PC-9 (cell line): Measurements from ENCODE around the gene PDHX. TPM values are rescaled to one million over a fixed set of nuclear protein-coding genes. Genes with fewer than 3 reads are reported as not detected.

Experiments used
- BruUV-seq: library from RNA; stranded (reverse); fragments of 400-500 nt; replicated peaks from 2 replicates; lab custom pipeline; 2021; lab: Mats Ljungman, UMichigan
- CTCF ChIA-PET: fragments of 300-600 bp; sonication (Branson Sonifier 250); formaldehyde crosslinking; loops from one replicate; lab custom pipeline; 2022; ENCODE audit warnings: antibody characterized with exemption; lab: Charles Lee
- POLR2A ChIA-PET: fragments of 300-600 bp; sonication (Branson Sonifier 250); formaldehyde crosslinking; loops from one replicate; lab custom pipeline; 2022; ENCODE audit warnings: antibody characterized with exemption; ENCODE audit not compliant: unreplicated experiment; lab: Charles Lee
- DNase-seq, 2 experiments: peaks; one replicate each; pipeline versions ENCODE4 v3.0.0 to v3.0.0-alpha.2; 2015 to 2022; ENCODE audit warnings: mixed read lengths in 1 of 2
- H2AFZ ChIP-seq: fragments of 200-600 bp; sonication (generic); 2 replicates; pipeline ENCODE4 v1.8.1; 2017; ENCODE audit warnings: antibody characterized with exemption
- H3F3A ChIP-seq: fragments of 200-600 bp; sonication (generic); 2 replicates; pipeline ENCODE4 v1.8.1; 2017; ENCODE audit warnings: antibody characterized with exemption, mild to moderate bottlenecking, low read depth; ENCODE audit not compliant: insufficient read depth
- H3K27ac ChIP-seq: fragments of 200-600 bp; sonication (generic); 2 replicates; pipeline ENCODE4 v1.6.1; 2016; ENCODE audit warnings: mixed run types
- H3K27me3 ChIP-seq: fragments of 200-600 bp; sonication (generic); 2 replicates; pipeline ENCODE4 v1.6.1; 2016; ENCODE audit warnings: low read depth, mixed run types; ENCODE audit not compliant: insufficient read depth
- H3K36me3 ChIP-seq: fragments of 200-600 bp; sonication (generic); 2 replicates; pipeline ENCODE4 v1.6.1; 2016; ENCODE audit warnings: low read depth, mixed run types
- H3K4me1 ChIP-seq: fragments of 200-600 bp; sonication (generic); replicated peaks from 2 replicates; pipeline ENCODE4 v1.6.1; 2016; ENCODE audit warnings: mixed run types; ENCODE audit not compliant: insufficient read depth
- H3K4me2 ChIP-seq: fragments of 200-600 bp; sonication (generic); 2 replicates; pipeline ENCODE4 v1.6.1; 2017; ENCODE audit warnings: mixed run types
- H3K4me3 ChIP-seq: fragments of 200-600 bp; sonication (generic); 2 replicates; pipeline ENCODE4 v1.6.1; 2016; ENCODE audit warnings: mixed run types
- H3K79me2 ChIP-seq: fragments of 200-600 bp; sonication (generic); 2 replicates; pipeline ENCODE4 v1.6.1; 2017; ENCODE audit warnings: low read depth, mixed run types
- H3K9me2 ChIP-seq: fragments of 200-600 bp; sonication (generic); 2 replicates; pipeline ENCODE4 v1.8.1; 2017; ENCODE audit warnings: mild to moderate bottlenecking; ENCODE audit not compliant: insufficient read depth
- H3K9me3 ChIP-seq: fragments of 200-600 bp; sonication (generic); 2 replicates; pipeline ENCODE4 v1.8.1; 2016; ENCODE audit warnings: low read depth; ENCODE audit not compliant: insufficient read depth
- H4K20me1 ChIP-seq: fragments of 200-600 bp; sonication (generic); 2 replicates; pipeline ENCODE4 v1.8.1; 2017; ENCODE audit not compliant: insufficient read depth
- EZH2 ChIP-seq: fragments of 200-600 bp; sonication (generic); IDR thresholded peaks from 2 replicates; pipeline ENCODE4 v1.8.0; 2017; ENCODE audit warnings: antibody characterized with exemption, low read depth
- intact Hi-C: fragments of 100-400 bp; cut with micrococcal nuclease; formaldehyde crosslinking; loops from one replicate; pipeline ENCODE4 v1.10.0; 2022; ENCODE audit not compliant: unreplicated experiment
- total RNA-seq: library from RNA; stranded (reverse); gene quantifications from 2 replicates; pipeline ENCODE4 v1.2.3, GENCODE V29; 2021
- TF ChIP-seq, protein P1 (sequence below): fragments of 200-600 bp; sonication (generic); conservative IDR thresholded peaks from 2 replicates; pipeline ENCODE4 v1.6.1; 2017; ENCODE audit warnings: mixed run types, antibody characterized with exemption, mild to moderate bottlenecking, moderate library complexity

Gene PDHX
- total RNA-seq, 1 experiment from 2014 or later = 47.0 TPM

DNA sequence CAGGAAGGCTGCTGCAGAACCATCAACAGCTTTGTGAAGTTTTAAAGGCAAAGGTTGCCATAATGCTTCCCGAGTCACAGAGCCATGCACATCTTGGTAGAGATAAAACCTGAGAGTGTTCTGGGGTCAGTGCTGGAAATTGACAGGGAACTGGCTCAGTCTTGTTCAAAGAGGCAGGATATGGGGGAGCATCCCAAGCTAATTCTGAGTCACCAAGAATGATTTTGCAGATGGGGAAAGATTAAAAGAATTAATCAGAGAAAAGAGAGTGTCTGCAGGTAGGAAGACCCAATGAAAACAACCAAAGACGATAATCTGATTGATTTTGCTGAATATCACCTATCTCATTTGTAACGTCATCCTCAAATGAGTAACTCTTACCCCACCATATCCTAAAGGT, 122.7 kb downstream of the PDHX start:
- H3K79me2 ChIP-seq = no peaks in the 10 kb centered on the region
- CTCF ChIA-PET = interaction anchor here (0.7 kb wide), 1 partner anchor 28 kb away, joined by 3 read pairs; no protein-coding TSS in a partner anchor

DNA sequence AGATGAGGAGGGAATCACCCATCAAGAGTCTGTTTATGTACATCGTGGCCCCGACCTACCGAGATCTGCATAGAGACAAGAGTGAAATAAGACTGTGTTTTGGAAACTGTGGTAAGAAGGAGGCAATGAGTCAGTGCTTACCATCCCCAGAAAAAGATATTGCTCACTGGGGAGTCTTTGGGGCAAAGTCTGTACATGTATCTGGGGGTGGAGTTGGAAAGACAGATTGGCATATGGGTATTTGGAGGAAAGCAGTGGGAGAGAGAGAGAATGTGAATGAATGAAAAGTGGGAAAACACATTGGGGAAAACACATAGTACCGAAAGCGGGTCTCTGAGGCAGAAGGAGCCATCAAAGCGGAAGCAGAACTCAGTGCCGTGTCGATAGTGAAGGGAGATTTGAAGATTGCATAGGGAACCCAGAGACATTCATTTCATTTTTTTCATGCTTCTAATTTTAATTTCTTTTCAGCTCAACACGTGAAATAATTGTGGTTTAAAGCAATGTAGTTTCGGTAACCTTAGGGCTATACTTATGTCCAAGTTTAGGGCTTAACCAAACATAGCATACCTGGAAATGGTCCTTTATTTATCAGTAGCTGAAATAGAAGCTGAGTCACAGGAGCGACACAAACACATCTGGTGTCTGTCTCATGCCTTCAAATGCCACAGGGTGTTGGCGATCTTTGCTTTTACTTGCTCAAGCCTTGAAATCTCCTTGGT, 124.0 kb downstream of the PDHX start:
- CTCF ChIA-PET = interaction anchor here (1.1 kb wide), 1 partner anchor 31 kb away, joined by 6 read pairs; no protein-coding TSS in a partner anchor
- H3K9me3 ChIP-seq = no peaks in the 10 kb centered on the region
- H3F3A ChIP-seq = peaks cover 43% of the 10 kb centered on the region; the same call in 1 of the 2 replicates
- H3K4me2 ChIP-seq = peak overlapping the region; percentile 77
- H3K9me2 ChIP-seq = no peaks in the 10 kb centered on the region
- peak overlapping the region; percentile 87 for H3K27ac ChIP-seq
- intact Hi-C loops = loop anchor here (1.0 to 2.0 kb wide), 5 partner anchors 31 to 98 kb away; partner anchors contain the start of gene CD44
- no peaks in the 10 kb centered on the region for H3K79me2 ChIP-seq
- BruUV-seq = TSS peak; percentile 52
- TF ChIP-seq, protein P1, sequence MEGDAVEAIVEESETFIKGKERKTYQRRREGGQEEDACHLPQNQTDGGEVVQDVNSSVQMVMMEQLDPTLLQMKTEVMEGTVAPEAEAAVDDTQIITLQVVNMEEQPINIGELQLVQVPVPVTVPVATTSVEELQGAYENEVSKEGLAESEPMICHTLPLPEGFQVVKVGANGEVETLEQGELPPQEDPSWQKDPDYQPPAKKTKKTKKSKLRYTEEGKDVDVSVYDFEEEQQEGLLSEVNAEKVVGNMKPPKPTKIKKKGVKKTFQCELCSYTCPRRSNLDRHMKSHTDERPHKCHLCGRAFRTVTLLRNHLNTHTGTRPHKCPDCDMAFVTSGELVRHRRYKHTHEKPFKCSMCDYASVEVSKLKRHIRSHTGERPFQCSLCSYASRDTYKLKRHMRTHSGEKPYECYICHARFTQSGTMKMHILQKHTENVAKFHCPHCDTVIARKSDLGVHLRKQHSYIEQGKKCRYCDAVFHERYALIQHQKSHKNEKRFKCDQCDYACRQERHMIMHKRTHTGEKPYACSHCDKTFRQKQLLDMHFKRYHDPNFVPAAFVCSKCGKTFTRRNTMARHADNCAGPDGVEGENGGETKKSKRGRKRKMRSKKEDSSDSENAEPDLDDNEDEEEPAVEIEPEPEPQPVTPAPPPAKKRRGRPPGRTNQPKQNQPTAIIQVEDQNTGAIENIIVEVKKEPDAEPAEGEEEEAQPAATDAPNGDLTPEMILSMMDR = no peak
- TF ChIP-seq EZH2 = no peak
- H3K36me3 ChIP-seq = no peaks in the 10 kb centered on the region
- peaks cover 65% of the 10 kb centered on the region for H3K4me1 ChIP-seq
- peak overlapping the region; percentile 80 for H2AFZ ChIP-seq
- no peaks in the 10 kb centered on the region for H3K27me3 ChIP-seq
- POLR2A ChIA-PET = interaction anchor here (0.5 to 1.4 kb wide), 9 partner anchors 26 to 615 kb away, joined by 3 to 11 read pairs (median 6); no protein-coding TSS in a partner anchor
- H4K20me1 ChIP-seq = no peaks in the 10 kb centered on the region
- peak; percentile 53 to 96 for DNase-seq
- peak overlapping the region; percentile 55 for H3K4me3 ChIP-seq

More for the DNA sequence above, 122.7 kb downstream of the PDHX start:
- no peaks in the 10 kb centered on the region for H3K27me3 ChIP-seq
- H3K36me3 ChIP-seq = no peaks in the 10 kb centered on the region
- BruUV-seq = no TSS peak
- no peak overlapping the region for H2AFZ ChIP-seq
- no peaks in the 10 kb centered on the region for H3K9me3 ChIP-seq
- peak overlapping the region; percentile 87 for H3K27ac ChIP-seq
- H3K4me3 ChIP-seq = no peak overlapping the region
- peak overlapping the region; percentile 77 for H3K4me2 ChIP-seq
- no peak for TF ChIP-seq EZH2
- TF ChIP-seq, protein P1 = no peak
- POLR2A ChIA-PET = no interaction called here
- no peak for DNase-seq
- intact Hi-C loops = no loop called here
- H3F3A ChIP-seq = peaks cover 43% of the 10 kb centered on the region; the same call in 1 of the 2 replicates
- no peaks in the 10 kb centered on the region for H4K20me1 ChIP-seq
- H3K4me1 ChIP-seq = peaks cover 69% of the 10 kb centered on the region
- H3K9me2 ChIP-seq = no peaks in the 10 kb centered on the region

DNA sequence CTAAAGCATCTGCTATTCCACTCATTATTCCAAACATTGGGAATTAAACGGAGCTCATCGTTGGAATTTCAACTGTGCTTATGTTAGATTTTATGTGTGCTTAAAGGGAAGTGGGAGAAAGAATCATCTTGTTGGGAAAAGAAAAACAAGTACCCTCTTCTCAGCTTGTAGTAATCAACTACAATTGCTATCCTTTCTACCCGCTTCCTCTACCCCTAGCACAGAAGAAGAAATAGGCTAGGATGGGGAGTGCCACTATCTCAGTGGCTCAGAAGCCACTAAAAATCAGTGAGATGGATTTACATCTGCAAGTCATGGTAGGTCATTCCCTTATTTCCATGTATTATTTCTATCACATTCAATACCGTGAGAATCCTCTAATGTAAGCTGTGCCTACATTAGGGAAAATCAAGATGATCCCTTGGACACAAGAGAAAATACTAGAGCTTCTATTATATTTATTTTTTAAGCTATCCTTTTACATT, 124.7 kb downstream of the PDHX start:
- no peaks in the 10 kb centered on the region for H3K9me2 ChIP-seq
- no peak for DNase-seq
- H3K4me3 ChIP-seq = peak overlapping the region; percentile 55; the same call in 1 of the 2 replicates
- TF ChIP-seq, protein P1 = no peak
- TF ChIP-seq EZH2 = no peak
- H3K79me2 ChIP-seq = no peaks in the 10 kb centered on the region
- peak overlapping the region; percentile 80 for H2AFZ ChIP-seq
- peak overlapping the region; percentile 87 for H3K27ac ChIP-seq
- H3K27me3 ChIP-seq = no peaks in the 10 kb centered on the region
- H4K20me1 ChIP-seq = no peaks in the 10 kb centered on the region
- peaks cover 36% of the 10 kb centered on the region; the same call in 1 of the 2 replicates for H3F3A ChIP-seq
- no peaks in the 10 kb centered on the region for H3K9me3 ChIP-seq
- no peaks in the 10 kb centered on the region for H3K36me3 ChIP-seq
- POLR2A ChIA-PET = interaction anchor here (0.5 to 1.4 kb wide), 11 partner anchors 27 to 614 kb away, joined by 3 to 11 read pairs (median 5); no protein-coding TSS in a partner anchor
- BruUV-seq = no TSS peak
- CTCF ChIA-PET = interaction anchor here (1.1 kb wide), 1 partner anchor 32 kb away, joined by 6 read pairs; no protein-coding TSS in a partner anchor
- peaks cover 58% of the 10 kb centered on the region for H3K4me1 ChIP-seq
- intact Hi-C loops = loop anchor here (2.0 kb wide), 2 partner anchors 70 to 98 kb away; partner anchors contain the start of gene CD44
- H3K4me2 ChIP-seq = peak overlapping the region; percentile 77
